H9 (cell line): Measurements from ENCODE around the gene GPR37L1. TPM values are rescaled to one million over a fixed set of nuclear protein-coding genes. Genes with fewer than 3 reads are reported as not detected.

Experiments used
- DNase-seq: peaks from one replicate; pipeline ENCODE4 v3.0.0-alpha.2; 2017
- H2AFZ ChIP-seq: one replicate; pipeline ENCODE4 v1.6.1; 2013; ENCODE audit warnings: mild to moderate bottlenecking, low read length, control low read depth, moderate library complexity
- H2AK5ac ChIP-seq: 2 replicates; pipeline ENCODE4 v1.6.1; 2013; ENCODE audit warnings: low read length, control low read depth, mixed read lengths; ENCODE audit not compliant: insufficient read length
- H2BK120ac ChIP-seq: one replicate; pipeline ENCODE4 v1.6.1; 2013; ENCODE audit warnings: low read depth, mild to moderate bottlenecking, low read length, control low read depth, inconsistent platforms; ENCODE audit not compliant: poor library complexity, severe bottlenecking
- H2BK12ac ChIP-seq: 2 replicates; pipeline ENCODE4 v1.6.1; 2013; ENCODE audit warnings: low read length, control low read depth, mixed read lengths, low read depth; ENCODE audit not compliant: insufficient read length
- H2BK15ac ChIP-seq: 2 replicates; pipeline ENCODE4 v1.6.1; 2013; ENCODE audit warnings: low read depth, low read length, control low read depth
- H2BK20ac ChIP-seq: one replicate; pipeline ENCODE4 v1.6.1; 2013; ENCODE audit warnings: low read depth, mild to moderate bottlenecking, low read length, control low read depth, inconsistent platforms; ENCODE audit not compliant: poor library complexity, severe bottlenecking
- H2BK5ac ChIP-seq: 2 replicates; pipeline ENCODE4 v1.6.1; 2013; ENCODE audit warnings: low read length, control low read depth, mixed read lengths; ENCODE audit not compliant: insufficient read length
- H3K14ac ChIP-seq: 2 replicates; pipeline ENCODE4 v1.6.1; 2013; ENCODE audit warnings: low read length, control low read depth; ENCODE audit not compliant: insufficient read depth
- H3K18ac ChIP-seq: 2 replicates; pipeline ENCODE4 v1.6.1; 2013; ENCODE audit warnings: low read depth, mild to moderate bottlenecking, mixed read lengths, low read length, control low read depth; ENCODE audit not compliant: insufficient read length
- H3K23ac ChIP-seq: 2 replicates; pipeline ENCODE4 v1.6.1; 2013; ENCODE audit warnings: low read length, control low read depth, mixed read lengths, low read depth; ENCODE audit not compliant: insufficient read length
- H3K23me2 ChIP-seq: 2 replicates; pipeline ENCODE4 v1.6.1; 2013; ENCODE audit warnings: low read depth, mild to moderate bottlenecking, mixed read lengths, low read length, control low read depth; ENCODE audit not compliant: insufficient read length, poor library complexity, severe bottlenecking
- H3K27ac ChIP-seq: 2 replicates; pipeline ENCODE4 v1.5.1; 2013; ENCODE audit warnings: low read length, control low read depth, mixed read lengths, low read depth; ENCODE audit not compliant: insufficient read length
- H3K27me3 ChIP-seq: 2 replicates; pipeline ENCODE4 v1.6.1; 2013; ENCODE audit warnings: low read length, control low read depth, inconsistent platforms; ENCODE audit not compliant: insufficient read depth
- H3K4ac ChIP-seq: 2 replicates; pipeline ENCODE4 v1.6.1; 2013; ENCODE audit warnings: low read depth, mild to moderate bottlenecking, control low read depth, inconsistent platforms, low read length, moderate library complexity
- H3K4me1 ChIP-seq: 2 replicates; pipeline ENCODE4 v1.6.1; 2013; ENCODE audit warnings: low read length, control low read depth, inconsistent platforms; ENCODE audit not compliant: insufficient read depth
- H3K4me2 ChIP-seq: 2 replicates; pipeline ENCODE4 v1.6.1; 2013; ENCODE audit warnings: low read length, control low read depth, mixed read lengths; ENCODE audit not compliant: insufficient read length, insufficient read depth
- H3K56ac ChIP-seq: 2 replicates; pipeline ENCODE4 v1.6.1; 2013; ENCODE audit warnings: low read depth, mild to moderate bottlenecking, mixed read lengths, low read length, control low read depth; ENCODE audit not compliant: insufficient read length
- H3K79me1 ChIP-seq: 2 replicates; pipeline ENCODE4 v1.6.1; 2013; ENCODE audit warnings: low read depth, mild to moderate bottlenecking, moderate library complexity, low read length, control low read depth, inconsistent platforms; ENCODE audit not compliant: insufficient read depth, poor library complexity, severe bottlenecking
- H3K79me2 ChIP-seq: 2 replicates; pipeline ENCODE4 v1.6.1; 2013; ENCODE audit warnings: low read length, control low read depth, inconsistent platforms; ENCODE audit not compliant: insufficient read depth
- H3K9ac ChIP-seq: 2 replicates; pipeline ENCODE4 v1.6.1; 2013; ENCODE audit warnings: low read length, control low read depth, mixed read lengths; ENCODE audit not compliant: insufficient read length; ENCODE audit errors: extremely low read depth
- H3K9me3 ChIP-seq: one replicate; pipeline ENCODE4 v1.6.1; 2013; ENCODE audit warnings: low read depth, low read length, inconsistent platforms; ENCODE audit not compliant: control insufficient read depth
- H3T11ph ChIP-seq: one replicate; pipeline ENCODE4 v1.6.1; 2013; ENCODE audit warnings: mild to moderate bottlenecking, low read length, control low read depth, inconsistent platforms
- H4K20me1 ChIP-seq: one replicate; pipeline ENCODE4 v1.6.1; 2013; ENCODE audit not compliant: control insufficient read depth, insufficient read length, insufficient read depth
- H4K5ac ChIP-seq: 2 replicates; pipeline ENCODE4 v1.6.1; 2013; ENCODE audit warnings: low read depth, mild to moderate bottlenecking, mixed read lengths, low read length, control low read depth; ENCODE audit not compliant: insufficient read length
- H4K8ac ChIP-seq: replicated peaks from 2 replicates; pipeline ENCODE4 v1.6.1; 2013; ENCODE audit warnings: low read length, control low read depth, mixed read lengths, low read depth; ENCODE audit not compliant: insufficient read length
- H4K91ac ChIP-seq: 2 replicates; pipeline ENCODE4 v1.6.1; 2013; ENCODE audit warnings: low read depth, mild to moderate bottlenecking, moderate library complexity, mixed read lengths, low read length, control low read depth; ENCODE audit not compliant: insufficient read length
- H3K27ac Mint-ChIP-seq, 3 experiments: 2 replicates in 2 of 3; 3 replicates in 1 of 3; pipeline ENCODE4 v1.8.0; 2020 to 2021; ENCODE audit warnings: mixed read lengths in 3 of 3, mild to moderate bottlenecking in 1 of 3, moderate library complexity in 1 of 3
- H3K27me3 Mint-ChIP-seq: 2 replicates; pipeline ENCODE4 v1.8.0; 2021; ENCODE audit warnings: low read depth, mild to moderate bottlenecking, moderate library complexity, mixed read lengths
- H3K36me3 Mint-ChIP-seq, 3 experiments: 2 replicates in 2 of 3; 3 replicates in 1 of 3; pipeline ENCODE4 v1.8.0; 2020 to 2021; ENCODE audit warnings: low read depth in 3 of 3, mixed read lengths in 3 of 3; ENCODE audit not compliant: insufficient read depth in 1 of 3
- H3K4me1 Mint-ChIP-seq, 2 experiments: 2 replicates each; pipeline ENCODE4 v1.8.0; 2020; ENCODE audit warnings: mixed read lengths in 2 of 2
- H3K4me3 Mint-ChIP-seq, 2 experiments: 2 replicates in 1 of 2; 3 replicates in 1 of 2; pipeline ENCODE4 v1.8.0; 2020 to 2021; ENCODE audit warnings: mild to moderate bottlenecking in 2 of 2, mixed read lengths in 2 of 2, moderate library complexity in 1 of 2
- H3K9me3 Mint-ChIP-seq, 2 experiments: 2 replicates in 1 of 2; 3 replicates in 1 of 2; pipeline ENCODE4 v1.8.0; 2020; ENCODE audit warnings: mild to moderate bottlenecking in 2 of 2, mixed read lengths in 2 of 2, moderate library complexity in 1 of 2
- CTCF ChIP-seq: fragments of 200-600 bp; sonication (generic); conservative IDR thresholded peaks from 3 replicates; pipeline ENCODE4 v1.8.0; 2021; ENCODE audit warnings: antibody characterized with exemption, mild to moderate bottlenecking
- WGBS: extraction: QIAGEN DNeasy Blood & Tissue Kit; methylation state at CpG from one replicate; pipeline ENCODE4 v1.1.7; 2013; ENCODE audit warnings: missing lambda C conversion rate, low lambda C conversion rate, mixed read lengths; ENCODE audit not compliant: insufficient read length; ENCODE audit errors: extremely low coverage; 5-methylcytosine and 5-hydroxymethylcytosine counted together
- total RNA-seq: library from RNA; stranded (reverse); gene quantifications from 2 replicates; pipeline ENCODE4 v1.2.1, GENCODE V29; 2021

Gene GPR37L1
- total RNA-seq, 1 experiment from 2014 or later: 0.11 TPM

- no peak overlapping the region for H2AK5ac ChIP-seq
- H2BK5ac ChIP-seq: no peak overlapping the region
- H3K18ac ChIP-seq: no peak overlapping the region
- H2AFZ ChIP-seq: no peak overlapping the region
- H2BK12ac ChIP-seq: no peak overlapping the region
- peaks cover 27 to 38% of the 10 kb centered on the region in 2 experiments for H3K4me1 Mint-ChIP-seq
- H3T11ph ChIP-seq: no peak overlapping the region
- H3K36me3 Mint-ChIP-seq: no peaks in the 10 kb centered on the region
- H2BK120ac ChIP-seq: no peak overlapping the region
- peak overlapping the region in 2 of 3 experiments; percentile 45 to 94; a peak in 5 of 7 replicates for H3K27ac Mint-ChIP-seq
- H3K4me1 ChIP-seq: peaks cover 2% of the 10 kb centered on the region; the same call in 1 of the 2 replicates
- H3K27ac ChIP-seq: no peak overlapping the region
- no peak overlapping the region for H3K4ac ChIP-seq
- H3K27me3 Mint-ChIP-seq: peaks cover 2% of the 10 kb centered on the region; the same call in 1 of the 2 replicates
- no peak overlapping the region for H3K14ac ChIP-seq
- peak; percentile 32; the same call in 2 of the 3 replicates for TF ChIP-seq CTCF
- no peaks in the 10 kb centered on the region for H3K79me2 ChIP-seq
- no peaks in the 10 kb centered on the region; a peak in 1 of 5 replicates for H3K9me3 Mint-ChIP-seq
- no peak overlapping the region for H2BK15ac ChIP-seq
- no peak overlapping the region for H3K56ac ChIP-seq
- DNase-seq: no peak
- H3K9me3 ChIP-seq: no peaks in the 10 kb centered on the region
- H4K5ac ChIP-seq: no peak overlapping the region
- H3K4me3 Mint-ChIP-seq: no peak overlapping the region
- H4K8ac ChIP-seq: no peak overlapping the region
- no CpG with 5 or more reads among the region's 4 CpGs for WGBS
- no peaks in the 10 kb centered on the region for H4K20me1 ChIP-seq
- H3K23me2 ChIP-seq: no peaks in the 10 kb centered on the region
- H4K91ac ChIP-seq: no peak overlapping the region
- H3K79me1 ChIP-seq: no peaks in the 10 kb centered on the region
- H3K9ac ChIP-seq: no peak overlapping the region
- no peak overlapping the region for H3K23ac ChIP-seq
- no peak overlapping the region for H2BK20ac ChIP-seq
- no peaks in the 10 kb centered on the region for H3K27me3 ChIP-seq
- H3K4me2 ChIP-seq: no peak overlapping the region
These were observed 21.5 kb upstream of the GPR37L1 start for GRCh38 chr1:202101184-202101583.
